Spleen (tissue), 7 donors: ENCODE data around the gene ROR1.

ENCODE experiments used
- POLR2AphosphoS5 ChIP-seq, 3 donors: sonication (generic); formaldehyde crosslinking; IDR thresholded peaks; one replicate each; pipeline ENCODE4 v1.5.1; 2017; ENCODE audit warnings: antibody characterized with exemption in 3 of 3
- TF ChIP-seq, protein P1 (sequence below), 11 experiments: fragments of 200-600 bp in 7 of 11; fragments of 450-650 bp in 4 of 11; sonication (generic) in 4 of 11; IDR thresholded peaks in 8 of 11; conservative IDR thresholded peaks in 3 of 11; 1 replicate in 7 of 11; 2 replicates in 4 of 11; pipeline versions ENCODE4 v1.4.0 to v1.8.0; 2016 to 2021; ENCODE audit warnings: antibody characterized with exemption in 11 of 11, inconsistent platforms in 4 of 11, mild to moderate bottlenecking in 1 of 11
- donor health status: DM: no; HTN: no; CAD: no; lungs with moderate emphysema.
- donor health status: DM: no; HTN: no; CAD: no.
- donor health status: DM: no; HTN: no; CAD: no.

DNA sequence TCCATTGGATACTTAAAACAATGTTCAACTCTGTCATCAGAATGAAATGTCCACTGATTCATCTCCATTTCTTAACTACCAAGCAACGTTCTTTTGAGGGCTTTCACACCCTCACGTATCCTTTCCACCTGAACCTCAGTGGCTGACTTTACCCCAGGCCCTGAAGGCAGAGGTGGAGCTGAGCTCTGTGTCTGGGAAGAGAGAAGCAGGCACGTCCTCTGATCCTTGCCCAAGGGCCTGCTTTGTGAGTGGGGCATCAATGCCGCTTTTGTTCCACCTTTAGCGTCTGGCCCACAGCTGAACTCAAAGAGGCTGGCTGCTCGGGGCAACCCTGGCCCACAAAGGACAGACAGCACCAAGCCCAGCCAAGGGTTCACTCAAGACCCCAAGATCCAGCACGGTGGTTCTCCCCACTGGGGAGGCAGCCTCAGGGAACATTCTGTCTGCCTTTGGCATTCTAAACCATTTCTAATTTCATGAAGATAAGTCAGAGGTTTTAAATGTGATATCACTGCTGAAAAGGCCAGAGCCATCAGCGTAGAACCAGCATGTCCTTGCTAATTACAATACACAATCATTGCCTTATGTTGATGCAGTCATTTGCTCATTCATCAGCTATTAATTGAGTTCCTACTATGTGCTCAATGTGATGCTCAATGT is 303.6 kb downstream of the ROR1 start:
- TF ChIP-seq POLR2AphosphoS5 (IDR thresholded peaks at IDR 0.05) = no peak
- TF ChIP-seq, protein P1, sequence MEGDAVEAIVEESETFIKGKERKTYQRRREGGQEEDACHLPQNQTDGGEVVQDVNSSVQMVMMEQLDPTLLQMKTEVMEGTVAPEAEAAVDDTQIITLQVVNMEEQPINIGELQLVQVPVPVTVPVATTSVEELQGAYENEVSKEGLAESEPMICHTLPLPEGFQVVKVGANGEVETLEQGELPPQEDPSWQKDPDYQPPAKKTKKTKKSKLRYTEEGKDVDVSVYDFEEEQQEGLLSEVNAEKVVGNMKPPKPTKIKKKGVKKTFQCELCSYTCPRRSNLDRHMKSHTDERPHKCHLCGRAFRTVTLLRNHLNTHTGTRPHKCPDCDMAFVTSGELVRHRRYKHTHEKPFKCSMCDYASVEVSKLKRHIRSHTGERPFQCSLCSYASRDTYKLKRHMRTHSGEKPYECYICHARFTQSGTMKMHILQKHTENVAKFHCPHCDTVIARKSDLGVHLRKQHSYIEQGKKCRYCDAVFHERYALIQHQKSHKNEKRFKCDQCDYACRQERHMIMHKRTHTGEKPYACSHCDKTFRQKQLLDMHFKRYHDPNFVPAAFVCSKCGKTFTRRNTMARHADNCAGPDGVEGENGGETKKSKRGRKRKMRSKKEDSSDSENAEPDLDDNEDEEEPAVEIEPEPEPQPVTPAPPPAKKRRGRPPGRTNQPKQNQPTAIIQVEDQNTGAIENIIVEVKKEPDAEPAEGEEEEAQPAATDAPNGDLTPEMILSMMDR (IDR thresholded peaks at IDR 0.05 in 8 of 11, conservative IDR thresholded peaks at IDR 0.05 in 3 of 11) = no peak
